Colonic mucosa (tissue), 4 donors: ENCODE results near the gene PML. TPM values are rescaled to one million over a fixed set of nuclear protein-coding genes. Genes with fewer than 3 reads are reported as not detected.

Source experiments
- DNase-seq: peaks from one replicate; pipeline ENCODE4 v3.0.0-alpha.2; 2020
- H3K27ac ChIP-seq: fragments of 200-600 bp; one replicate; pipeline ENCODE4 v1.8.0; 2021
- H3K27me3 ChIP-seq: fragments of 200-600 bp; one replicate; pipeline ENCODE4 v1.8.0; 2021
- H3K36me3 ChIP-seq: fragments of 200-600 bp; one replicate; pipeline ENCODE4 v1.8.0; 2021
- H3K4me1 ChIP-seq: fragments of 200-600 bp; one replicate; pipeline ENCODE4 v1.8.0; 2021; ENCODE audit warnings: mild to moderate bottlenecking
- H3K4me3 ChIP-seq: fragments of 200-600 bp; one replicate; pipeline ENCODE4 v1.8.0; 2021
- H3K9ac ChIP-seq, 2 donors: one replicate each; pipeline ENCODE4 v1.7.0; 2013; ENCODE audit warnings: control low read depth in 2 of 2, low read depth in 2 of 2, low read length in 2 of 2
- H3K9me3 ChIP-seq: fragments of 200-600 bp; one replicate; pipeline ENCODE4 v1.8.0; 2021
- intact Hi-C: fragments of 100-400 bp; cut with DNase I; formaldehyde crosslinking; loops from one replicate; pipeline ENCODE4 v1.14.1; 2022
- total RNA-seq, 2 donors: library from RNA; stranded (reverse); fragmentation: NEBNext Ultra II Directional in 1 of 2; extraction: Animal tissue kit (Norgen Biotek cat#: 25700) in 1 of 2; gene quantifications; one replicate each; pipeline ENCODE4 v1.2.1, GENCODE V29; 2021
- TF ChIP-seq, protein P1 (sequence below): fragments of 200-600 bp; IDR thresholded peaks from one replicate; pipeline ENCODE4 v1.8.0; 2022; ENCODE audit warnings: antibody characterized with exemption, mild to moderate bottlenecking
- donor health status: healthy.
- donor health status: DM: no; HTN: no; CAD: no.
- donor health status: DM: no; HTN: no; CAD: no.

PML gene
- total RNA-seq, 2 donors from 2014 or later: 27.0 to 31.3 TPM

DNA sequence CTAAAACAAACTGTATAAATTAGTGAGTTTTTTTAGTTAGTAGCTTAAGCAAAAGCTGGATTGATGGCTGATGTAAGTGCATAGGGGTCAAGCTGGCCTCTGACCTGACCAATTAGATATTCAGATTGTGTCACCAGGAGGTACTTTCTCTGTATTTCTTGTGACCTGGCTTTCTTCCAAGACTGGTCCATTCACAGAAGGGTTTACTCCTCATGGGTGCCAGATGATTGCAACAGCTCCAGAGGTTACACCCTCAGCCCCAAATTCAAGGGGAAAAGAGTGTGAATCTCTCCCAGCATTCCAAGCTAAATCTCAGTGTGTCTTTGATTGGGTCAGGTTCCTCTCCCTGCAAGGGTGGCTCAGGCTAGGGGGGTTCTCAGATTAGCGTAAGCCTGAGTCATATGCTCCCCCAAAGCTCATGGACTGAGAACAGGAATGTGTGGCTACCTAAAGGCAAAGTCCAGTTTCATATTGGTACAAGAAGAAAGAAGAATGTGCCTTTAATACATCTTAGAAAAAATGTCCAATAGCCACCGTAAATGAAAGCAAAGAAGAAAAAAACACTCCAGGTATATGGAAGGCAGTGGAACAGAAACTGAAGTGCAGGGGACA, 16.5 kb downstream of the PML start:
- Histone ChIP-seq H3K36me3 (no peaks in the 10 kb centered on the region), H3K4me1 (peaks cover 14% of the 10 kb centered on the region), H3K9me3 (no peaks in the 10 kb centered on the region), H3K27ac (peak overlapping the region; percentile 24), H3K27me3 (no peaks in the 10 kb centered on the region), H3K9ac (no peak overlapping the region), H3K4me3 (no peak overlapping the region)
- intact Hi-C loops: no loop called here
- TF ChIP-seq, protein P1, sequence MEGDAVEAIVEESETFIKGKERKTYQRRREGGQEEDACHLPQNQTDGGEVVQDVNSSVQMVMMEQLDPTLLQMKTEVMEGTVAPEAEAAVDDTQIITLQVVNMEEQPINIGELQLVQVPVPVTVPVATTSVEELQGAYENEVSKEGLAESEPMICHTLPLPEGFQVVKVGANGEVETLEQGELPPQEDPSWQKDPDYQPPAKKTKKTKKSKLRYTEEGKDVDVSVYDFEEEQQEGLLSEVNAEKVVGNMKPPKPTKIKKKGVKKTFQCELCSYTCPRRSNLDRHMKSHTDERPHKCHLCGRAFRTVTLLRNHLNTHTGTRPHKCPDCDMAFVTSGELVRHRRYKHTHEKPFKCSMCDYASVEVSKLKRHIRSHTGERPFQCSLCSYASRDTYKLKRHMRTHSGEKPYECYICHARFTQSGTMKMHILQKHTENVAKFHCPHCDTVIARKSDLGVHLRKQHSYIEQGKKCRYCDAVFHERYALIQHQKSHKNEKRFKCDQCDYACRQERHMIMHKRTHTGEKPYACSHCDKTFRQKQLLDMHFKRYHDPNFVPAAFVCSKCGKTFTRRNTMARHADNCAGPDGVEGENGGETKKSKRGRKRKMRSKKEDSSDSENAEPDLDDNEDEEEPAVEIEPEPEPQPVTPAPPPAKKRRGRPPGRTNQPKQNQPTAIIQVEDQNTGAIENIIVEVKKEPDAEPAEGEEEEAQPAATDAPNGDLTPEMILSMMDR: no peak
- DNase-seq: no peak

GRCh38 chr15:74011610-74012009, 17.1 kb downstream of the PML start:
- TF ChIP-seq, protein P1: no peak
- Histone ChIP-seq H3K4me1 (peaks cover 10% of the 10 kb centered on the region), H3K4me3 (no peak overlapping the region), H3K36me3 (no peaks in the 10 kb centered on the region), H3K9me3 (no peaks in the 10 kb centered on the region), H3K27me3 (no peaks in the 10 kb centered on the region), H3K9ac (peak overlapping the region in 1 of 2 donors; percentile 53), H3K27ac (no peak overlapping the region)
- intact Hi-C loops: no loop called here
- peak; percentile 58 for DNase-seq

GRCh38 chr15:74013374-74013894, 18.9 kb downstream of the PML start:
- Histone ChIP-seq H3K9me3 (no peaks in the 10 kb centered on the region), H3K27me3 (no peaks in the 10 kb centered on the region), H3K36me3 (no peaks in the 10 kb centered on the region), H3K27ac (no peak overlapping the region), H3K9ac (no peak overlapping the region), H3K4me3 (no peak overlapping the region), H3K4me1 (peaks cover 7% of the 10 kb centered on the region)
- intact Hi-C loops: no loop called here
- DNase-seq: no peak
- TF ChIP-seq, protein P1: no peak

DNA sequence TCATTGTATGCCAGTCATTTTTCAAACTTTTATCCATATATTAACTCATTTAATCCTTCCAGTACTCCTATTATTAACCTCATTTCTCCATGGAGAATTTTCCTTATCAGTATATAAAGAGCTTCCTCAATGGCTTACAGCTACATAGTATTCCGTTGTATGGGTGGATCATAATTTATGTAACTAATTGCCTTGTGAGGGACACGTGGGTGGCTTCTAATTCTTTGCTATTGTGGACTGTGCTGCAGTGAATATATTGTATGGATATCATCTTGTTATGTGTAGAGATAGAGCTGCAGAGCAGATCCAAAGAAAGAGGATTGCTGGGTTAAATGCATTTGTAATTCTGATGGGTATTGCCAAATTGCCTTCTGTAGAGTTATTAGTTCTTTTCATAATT, 25.2 kb downstream of the PML start:
- H3K36me3 ChIP-seq: peaks cover 5% of the 10 kb centered on the region
- no peaks in the 10 kb centered on the region for H3K9me3 ChIP-seq
- H3K4me1 ChIP-seq: no peaks in the 10 kb centered on the region
- intact Hi-C loops: no loop called here
- no peak overlapping the region for H3K9ac ChIP-seq
- H3K27me3 ChIP-seq: no peaks in the 10 kb centered on the region
- DNase-seq: no peak
- no peak overlapping the region for H3K27ac ChIP-seq
- no peak overlapping the region for H3K4me3 ChIP-seq
- TF ChIP-seq, protein P1: no peak

GRCh38 chr15:74022706-74023470, 28.4 kb downstream of the PML start:
- H3K9ac ChIP-seq: no peak overlapping the region
- no peaks in the 10 kb centered on the region for H3K27me3 ChIP-seq
- H3K27ac ChIP-seq: no peak overlapping the region
- TF ChIP-seq, protein P1: no peak
- DNase-seq: no peak
- H3K36me3 ChIP-seq: peaks cover 8% of the 10 kb centered on the region
- no peaks in the 10 kb centered on the region for H3K4me1 ChIP-seq
- intact Hi-C loops: no loop called here
- no peak overlapping the region for H3K4me3 ChIP-seq
- no peaks in the 10 kb centered on the region for H3K9me3 ChIP-seq
